Natural killer cell (primary cell): ENCODE data around the gene RPAP2. TPM values are rescaled to one million over a fixed set of nuclear protein-coding genes. Genes with fewer than 3 reads are reported as not detected.
"Not testable (repeated sequence)": the region's sequence is repeated elsewhere in the genome, so short reads cannot be mapped to it uniquely, and the experiment has no call there.

Source experiments
- ATAC-seq, 3 donors: fragments of 150-1000 bp in 2 of 3; fragments of 200-7000 bp in 1 of 3; cut with Tn5 transposase; 1 replicate in 1 of 3; 2 replicates in 2 of 3; pipeline ENCODE4 v1.10.0; 2021; ENCODE audit warnings: mild to moderate bottlenecking in 2 of 3, moderate library complexity in 2 of 3
- DNase-seq, 2 donors: peaks; one replicate each; pipeline versions ENCODE4 v3.0.0 to v3.0.0-alpha.2; 2013 to 2021; ENCODE audit warnings: mixed read lengths in 1 of 2
- H3K27ac ChIP-seq: one replicate; pipeline ENCODE4 v1.5.1; 2013; ENCODE audit warnings: mild to moderate bottlenecking, low read length
- H3K27me3 ChIP-seq: one replicate; pipeline ENCODE4 v1.6.1; 2013; ENCODE audit warnings: low read length; ENCODE audit not compliant: control insufficient read depth, insufficient read depth
- H3K36me3 ChIP-seq: one replicate; pipeline ENCODE4 v1.6.1; 2013; ENCODE audit warnings: low read length; ENCODE audit not compliant: control insufficient read depth, insufficient read depth
- H3K4me1 ChIP-seq: one replicate; pipeline ENCODE4 v1.6.1; 2013; ENCODE audit warnings: low read length; ENCODE audit not compliant: control insufficient read depth, insufficient read depth
- H3K4me3 ChIP-seq: one replicate; pipeline ENCODE4 v1.5.1; 2013; ENCODE audit warnings: low read length
- H3K9me3 ChIP-seq: one replicate; pipeline ENCODE4 v1.6.1; 2013; ENCODE audit warnings: low read length; ENCODE audit not compliant: control insufficient read depth, insufficient read depth
- H3K27ac Mint-ChIP-seq, 2 donors: one replicate each; pipeline ENCODE4 v1.8.0; 2022; ENCODE audit warnings: mild to moderate bottlenecking in 2 of 2, mixed read lengths in 2 of 2, moderate library complexity in 1 of 2
- H3K27me3 Mint-ChIP-seq, 2 donors: one replicate each; pipeline ENCODE4 v1.8.0; 2022; ENCODE audit warnings: low read depth in 2 of 2, mixed read lengths in 2 of 2
- H3K36me3 Mint-ChIP-seq: one replicate; pipeline ENCODE4 v1.8.0; 2022; ENCODE audit warnings: mixed read lengths
- H3K4me1 Mint-ChIP-seq, 2 donors: one replicate each; pipeline ENCODE4 v1.8.0; 2022; ENCODE audit warnings: mixed read lengths in 2 of 2
- H3K4me3 Mint-ChIP-seq: one replicate; pipeline ENCODE4 v1.8.0; 2022; ENCODE audit warnings: mild to moderate bottlenecking, moderate library complexity, mixed read lengths
- H3K9me3 Mint-ChIP-seq, 2 donors: one replicate each; pipeline ENCODE4 v1.8.0; 2022; ENCODE audit warnings: mixed read lengths in 2 of 2
- CTCF ChIP-seq: fragments of 200-600 bp; IDR thresholded peaks from one replicate; pipeline ENCODE4 v1.8.0; 2022; ENCODE audit warnings: antibody characterized with exemption
- WGBS: methylation state at CpG from one replicate; pipeline ENCODE4 v1.1.7; 2013; ENCODE audit warnings: missing lambda C conversion rate; ENCODE audit not compliant: insufficient coverage; 5-methylcytosine and 5-hydroxymethylcytosine counted together
- intact Hi-C: fragments of 100-400 bp; cut with micrococcal nuclease; formaldehyde crosslinking; loops from one replicate; pipeline ENCODE4 v1.14.2; 2022
- total RNA-seq, 4 donors: library from RNA; stranded (reverse); fragments of 120-200 nt in 1 of 4; gene quantifications; one replicate each; pipeline versions ENCODE4 v1.2.3 to v1.2.4, GENCODE V29; 2013 to 2022

RPAP2 gene
- total RNA-seq, 3 donors from 2014 or later (not counting 1 experiment from before 2014, with no cell fraction given): 39.4 to 45.7 (median 39.8) TPM

GRCh38 chr1:92273039-92273438 lies 25.8 kb upstream of the RPAP2 start:
- Histone ChIP-seq H3K36me3 (peaks cover 27% of the 10 kb centered on the region), H3K9me3 (no peaks in the 10 kb centered on the region), H3K4me1 (no peaks in the 10 kb centered on the region), H3K4me3 (no peak overlapping the region), H3K27ac (no peak overlapping the region), H3K27me3 (no peaks in the 10 kb centered on the region)
- no peaks in the 10 kb centered on the region for H3K4me1 Mint-ChIP-seq
- 100% methylated on average over 1 of the region's 1 CpG for WGBS
- intact Hi-C loops: no loop called here
- peaks cover under 1% of the 10 kb centered on the region for H3K36me3 Mint-ChIP-seq
- ATAC-seq: no peak
- H3K9me3 Mint-ChIP-seq: no peaks in the 10 kb centered on the region
- H3K4me3 Mint-ChIP-seq: no peak overlapping the region
- no peak overlapping the region for H3K27ac Mint-ChIP-seq
- no peak for DNase-seq
- TF ChIP-seq CTCF: no peak
- no peaks in the 10 kb centered on the region for H3K27me3 Mint-ChIP-seq

GRCh38 chr1:92274939-92275338 lies 23.9 kb upstream of the RPAP2 start:
- WGBS: 81% methylated on average over 1 of the region's 1 CpG

DNA sequence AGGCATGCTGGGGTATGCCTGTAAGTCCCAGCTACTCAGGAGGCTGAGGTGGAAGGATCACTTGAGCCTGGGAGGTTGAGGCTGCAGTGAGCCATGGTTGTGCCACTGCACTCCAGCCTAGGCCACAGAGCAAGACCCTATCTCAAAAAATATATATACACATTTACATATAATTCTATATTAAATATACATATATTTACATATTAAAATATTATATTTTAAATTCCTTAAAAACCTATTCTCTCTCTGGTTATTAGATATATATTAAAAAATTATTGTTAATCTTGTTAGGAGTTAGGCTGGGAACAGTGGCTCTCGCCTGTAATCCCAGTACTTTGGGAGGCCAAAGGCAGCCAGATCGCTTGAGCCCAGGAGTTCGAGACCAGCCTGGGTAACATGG lies 22.8 kb upstream of the RPAP2 start:
- no peak for TF ChIP-seq CTCF
- peaks cover 11% of the 10 kb centered on the region for H3K36me3 Mint-ChIP-seq
- no peak overlapping the region for H3K4me3 ChIP-seq
- no peaks in the 10 kb centered on the region for H3K27me3 ChIP-seq
- H3K9me3 Mint-ChIP-seq: no peaks in the 10 kb centered on the region
- no peak overlapping the region for H3K27ac ChIP-seq
- ATAC-seq (no peak), DNase-seq (no peak)
- H3K27me3 Mint-ChIP-seq: no peaks in the 10 kb centered on the region
- peaks cover 5 to 6% of the 10 kb centered on the region in 2 donors for H3K4me1 Mint-ChIP-seq
- peaks cover 18% of the 10 kb centered on the region for H3K36me3 ChIP-seq
- no peak overlapping the region for H3K27ac Mint-ChIP-seq
- intact Hi-C loops: no loop called here
- WGBS: 100% methylated on average over 3 of the region's 3 CpGs
- H3K4me3 Mint-ChIP-seq: no peak overlapping the region
- H3K9me3 ChIP-seq: no peaks in the 10 kb centered on the region
- H3K4me1 ChIP-seq: no peaks in the 10 kb centered on the region

More at GRCh38 chr1:92274939-92275338, 23.9 kb upstream of the RPAP2 start:
- H3K4me1 Mint-ChIP-seq: no peaks in the 10 kb centered on the region
- H3K36me3 ChIP-seq: peaks cover 24% of the 10 kb centered on the region
- no peaks in the 10 kb centered on the region for H3K27me3 Mint-ChIP-seq
- H3K9me3 Mint-ChIP-seq: no peaks in the 10 kb centered on the region
- H3K27ac ChIP-seq: no peak overlapping the region
- DNase-seq: no peak
- H3K9me3 ChIP-seq: no peaks in the 10 kb centered on the region
- H3K36me3 Mint-ChIP-seq: peaks cover 11% of the 10 kb centered on the region
- H3K4me1 ChIP-seq: no peaks in the 10 kb centered on the region
- intact Hi-C loops: no loop called here
- TF ChIP-seq CTCF: no peak
- no peak overlapping the region for H3K4me3 Mint-ChIP-seq
- H3K4me3 ChIP-seq: no peak overlapping the region
- no peaks in the 10 kb centered on the region for H3K27me3 ChIP-seq
- ATAC-seq: no peak
- H3K27ac Mint-ChIP-seq: no peak overlapping the region

DNA sequence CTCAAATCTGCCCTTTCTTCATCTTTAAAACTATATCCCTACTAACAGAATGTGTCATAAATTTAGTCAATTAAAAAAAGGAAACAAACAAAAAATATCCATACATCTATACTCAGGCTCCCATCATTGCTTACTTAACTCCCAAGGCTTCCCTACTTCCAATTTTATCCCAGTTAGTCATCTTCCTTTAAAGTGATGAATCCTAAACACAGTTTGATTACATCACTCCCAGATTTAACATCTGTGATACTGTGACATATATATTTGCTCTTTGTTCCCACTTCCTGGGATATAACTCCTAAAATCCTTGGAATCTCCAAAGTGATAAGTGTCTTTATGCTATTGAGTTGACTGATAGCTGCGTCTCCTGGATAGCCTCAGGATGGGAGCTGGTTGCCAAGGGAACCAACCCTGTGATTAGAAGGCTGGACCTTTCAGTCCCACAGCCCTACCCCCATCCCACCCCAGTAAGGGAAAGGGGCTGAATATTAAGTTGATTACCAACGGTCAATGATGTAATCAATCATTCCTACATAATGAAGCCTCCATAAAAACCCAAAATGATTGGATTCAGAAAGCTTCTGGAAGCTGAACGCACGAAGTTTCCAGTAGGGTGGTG lies 21.6 kb upstream of the RPAP2 start:
- Mint-ChIP-seq H3K27ac (no peak overlapping the region), H3K27me3 (no peaks in the 10 kb centered on the region), H3K36me3 (peaks cover 21% of the 10 kb centered on the region), H3K4me1 (peaks cover 9 to 16% of the 10 kb centered on the region in 2 donors), H3K4me3 (no peak overlapping the region), H3K9me3 (no peaks in the 10 kb centered on the region)
- H3K4me3 ChIP-seq: no peak overlapping the region
- WGBS: 94% methylated on average over 4 of the region's 4 CpGs
- H3K36me3 ChIP-seq: peaks cover 16% of the 10 kb centered on the region
- H3K4me1 ChIP-seq: no peaks in the 10 kb centered on the region
- H3K27ac ChIP-seq: no peak overlapping the region
- DNase-seq: no peak
- intact Hi-C loops: no loop called here
- H3K27me3 ChIP-seq: no peaks in the 10 kb centered on the region
- H3K9me3 ChIP-seq: no peaks in the 10 kb centered on the region
- ATAC-seq: no peak
- TF ChIP-seq CTCF: no peak

GRCh38 chr1:92279781-92280180 lies 19.1 kb upstream of the RPAP2 start:
- H3K4me1 ChIP-seq, H3K4me3 ChIP-seq, H3K9me3 ChIP-seq, H3K4me3 Mint-ChIP-seq, H3K27me3 ChIP-seq, H3K27ac ChIP-seq, intact Hi-C loops, H3K9me3 Mint-ChIP-seq, H3K27me3 Mint-ChIP-seq, DNase-seq, ATAC-seq, H3K27ac Mint-ChIP-seq: not testable (repeated sequence)
- Mint-ChIP-seq H3K4me1 (peaks cover 30% of the 10 kb centered on the region in 2 donors), H3K36me3 (peaks cover 36% of the 10 kb centered on the region)
- WGBS: 99% methylated on average over 15 of the region's 15 CpGs
- H3K36me3 ChIP-seq: peaks cover 11% of the 10 kb centered on the region
